HepG2 (cell line): ENCODE measurements around the gene MAGEA9B. TPM values are rescaled to one million over a fixed set of nuclear protein-coding genes. Genes with fewer than 3 reads are reported as not detected.

Source experiments
- CENPX ChIP-seq: sonication (generic); formaldehyde crosslinking; IDR thresholded peaks from 2 replicates; pipeline ENCODE4 v1.9.0; 2021; ENCODE audit warnings: mild to moderate bottlenecking, missing genetic modification reagents, moderate library complexity
- E2F1 ChIP-seq: sonication (generic); formaldehyde crosslinking; IDR thresholded peaks from 2 replicates; pipeline ENCODE4 v1.5.0; 2020; ENCODE audit warnings: missing genetic modification reagents
- HMGXB4 ChIP-seq, 2 experiments: sonication (generic) in 1 of 2; formaldehyde crosslinking in 1 of 2; IDR thresholded peaks; 2 replicates each; pipeline versions ENCODE4 v1.4.0 to v1.6.1; 2018 to 2020; ENCODE audit warnings: missing genetic modification reagents in 2 of 2, borderline replicate concordance in 1 of 2, low read depth in 1 of 2, mild to moderate bottlenecking in 1 of 2, missing biosample characterization in 1 of 2
- KAT8 ChIP-seq: IDR thresholded peaks from 2 replicates; pipeline ENCODE4 v1.6.1; 2016; ENCODE audit warnings: missing genetic modification reagents, missing compliant biosample characterization
- KLF6 ChIP-seq: IDR thresholded peaks from 2 replicates; pipeline ENCODE4 v1.8.0; 2016; ENCODE audit warnings: missing biosample characterization, missing genetic modification reagents
- NR2F2 ChIP-seq: IDR thresholded peaks from 2 replicates; pipeline ENCODE4 v1.6.1; 2012; ENCODE audit warnings: low read depth, inconsistent platforms, borderline replicate concordance
- PHF5A ChIP-seq: IDR thresholded peaks from one replicate; pipeline ENCODE4 v1.6.1; 2018; ENCODE audit warnings: low read depth, missing genetic modification reagents; ENCODE audit not compliant: unreplicated experiment
- PHF8 ChIP-seq: sonication (generic); formaldehyde crosslinking; IDR thresholded peaks from 2 replicates; pipeline ENCODE4 v1.5.0; 2020; ENCODE audit warnings: missing genetic modification reagents
- PPARG ChIP-seq: conservative IDR thresholded peaks from 2 replicates; pipeline ENCODE4 v1.6.1; 2016; ENCODE audit warnings: missing biosample characterization, missing genetic modification reagents
- PRDM4 ChIP-seq: sonication (generic); formaldehyde crosslinking; IDR thresholded peaks from 2 replicates; pipeline ENCODE4 v1.9.0; 2021; ENCODE audit warnings: missing genetic modification reagents, borderline replicate concordance
- RFX3 ChIP-seq: IDR thresholded peaks from 2 replicates; pipeline ENCODE4 v1.6.1; 2016; ENCODE audit warnings: missing biosample characterization, missing genetic modification reagents
- SKI ChIP-seq: fragments of 450-650 bp; IDR thresholded peaks from one replicate; pipeline ENCODE4 v1.6.1; 2018; ENCODE audit warnings: mild to moderate bottlenecking; ENCODE audit not compliant: partially characterized antibody
- TEF ChIP-seq: sonication (generic); formaldehyde crosslinking; IDR thresholded peaks from 2 replicates; pipeline ENCODE4 v1.5.0; 2020; ENCODE audit warnings: missing genetic modification reagents
- ZBTB21 ChIP-seq: sonication (generic); formaldehyde crosslinking; IDR thresholded peaks from 2 replicates; pipeline ENCODE4 v1.4.0; 2020; ENCODE audit warnings: missing genetic modification reagents
- ZBTB4 ChIP-seq: sonication (generic); formaldehyde crosslinking; IDR thresholded peaks from 2 replicates; pipeline ENCODE4 v1.4.0; 2020; ENCODE audit warnings: missing genetic modification reagents, mild to moderate bottlenecking, borderline replicate concordance
- ZNF34 ChIP-seq: sonication (generic); formaldehyde crosslinking; IDR thresholded peaks from 2 replicates; pipeline ENCODE4 v1.4.0; 2020; ENCODE audit warnings: mild to moderate bottlenecking, missing genetic modification reagents, borderline replicate concordance
- ZNF510 ChIP-seq: sonication (generic); formaldehyde crosslinking; IDR thresholded peaks from 2 replicates; pipeline ENCODE4 v1.4.0; 2020; ENCODE audit warnings: low read depth, mild to moderate bottlenecking, missing genetic modification reagents
- ZNF552 ChIP-seq: sonication (generic); formaldehyde crosslinking; IDR thresholded peaks from 2 replicates; pipeline ENCODE4 v1.9.0; 2022; ENCODE audit warnings: missing genetic modification reagents, mild to moderate bottlenecking, borderline replicate concordance
- ZNF777 ChIP-seq: sonication (generic); formaldehyde crosslinking; IDR thresholded peaks from 2 replicates; pipeline ENCODE4 v1.4.0; 2020; ENCODE audit warnings: missing genetic modification reagents
- ZNF792 ChIP-seq: IDR thresholded peaks from 2 replicates; pipeline ENCODE4 v1.6.1; 2016
- polyA plus RNA-seq, 8 experiments: library from polyadenylated mRNA; depleted of rRNA in 3 of 8; stranded (reverse) in 7 of 8; unstranded in 1 of 8; fragments of >200 nt; fragmentation: Illumina TruSeq in 4 of 8; extraction: Trizol in 4 of 8; gene quantifications; 2 replicates each; pipeline versions ENCODE4 v1.2.1 to v1.2.3, GENCODE V29; 2011 to 2016; ENCODE audit warnings: low read depth in 4 of 8, missing spikeins in 1 of 8, mixed read lengths in 1 of 8; ENCODE audit not compliant: insufficient read depth in 1 of 8
- total RNA-seq, 5 experiments: library from RNA; depleted of rRNA; stranded (reverse); fragments of >200 nt; fragmentation: Illumina TruSeq; extraction: Trizol; gene quantifications; 2 replicates each; pipeline ENCODE4 v1.2.3, GENCODE V29; 2016; ENCODE audit warnings: low read depth in 1 of 5

Gene MAGEA9B
- total and polyA plus RNA-seq, 2 of the 13 experiments (the other 11 are each of a cell fraction or from before 2014, with no cell fraction given) = 0.07 to 0.11 TPM

- TF ChIP-seq ZBTB4 (CRISPR knock-in tag) (no peak), ZBTB21 (no peak), E2F1 (no peak), KLF6 (CRISPR knock-in tag) (no peak), ZNF777 (CRISPR knock-in tag) (peak; percentile 87), ZNF792 (no peak), NR2F2 (no peak), PRDM4 (no peak), PHF5A (CRISPR knock-in tag) (no peak), PHF8 (CRISPR knock-in tag) (peak; percentile 22; the same call in 1 of the 2 replicates), ZNF552 (CRISPR knock-in tag) (no peak), KAT8 (no peak), ZNF510 (CRISPR knock-in tag) (no peak), SKI (peak; percentile 8), CENPX (no peak), PPARG (CRISPR knock-in tag) (no peak), RFX3 (CRISPR knock-in tag) (no peak), TEF (CRISPR knock-in tag) (no peak), HMGXB4 (CRISPR knock-in tag; IDR thresholded peaks at IDR 0.05; ENCODE audit: borderline replicate concordance in 1 of 2, low read depth in 1 of 2) (peak in 1 of 2 experiments; percentile 36; a peak in 1 of 4 replicates), ZNF34 (no peak)
These were observed 44.2 kb upstream of the MAGEA9B start, which contains the start of gene TMEM185A (continued) for GRCh38 chrX:149631234-149632165.
